Kidney tubule cell (primary cell): ENCODE measurements around the gene UVSSA.
"Not testable (repeated sequence)": the region's sequence is repeated elsewhere in the genome, so short reads cannot be mapped to it uniquely, and the experiment has no call there.

Source experiments
- DNase-seq: peaks from one replicate; pipeline ENCODE4 v3.0.0-alpha.2; 2018; ENCODE audit warnings: low spot score

The UVSSA gene

GRCh38 chr4:1330761-1331590 lies 16.0 kb upstream of the UVSSA start:
- DNase-seq = no peak

GRCh38 chr4:1331591-1332353 lies 15.2 kb upstream of the UVSSA start:
- no peak for DNase-seq

- no peak for DNase-seq
These were observed 14.3 kb upstream of the UVSSA start for GRCh38 chr4:1332686-1333085.

GRCh38 chr4:1333256-1333655 lies 13.8 kb upstream of the UVSSA start:
- no peak for DNase-seq

GRCh38 chr4:1333851-1334578 lies 13.0 kb upstream of the UVSSA start:
- not testable (repeated sequence) for DNase-seq

- DNase-seq = no peak
These were observed 12.5 kb upstream of the UVSSA start for GRCh38 chr4:1334579-1334895.

- DNase-seq = not testable (repeated sequence)
These were observed 11.7 kb upstream of the UVSSA start for GRCh38 chr4:1335193-1335883.

- no peak for DNase-seq
These were observed 10.9 kb upstream of the UVSSA start for GRCh38 chr4:1336088-1336491.

GRCh38 chr4:1337376-1337831 lies 9.6 kb upstream of the UVSSA start:
- DNase-seq = peak; percentile 92

GRCh38 chr4:1337951-1338751 lies 8.9 kb upstream of the UVSSA start:
- no peak for DNase-seq

- DNase-seq = no peak
These were observed 8.1 kb upstream of the UVSSA start for GRCh38 chr4:1338752-1339414.

GRCh38 chr4:1339489-1339888 lies 7.5 kb upstream of the UVSSA start:
- DNase-seq = no peak

- DNase-seq = no peak
These were observed 6.7 kb upstream of the UVSSA start for GRCh38 chr4:1340181-1340747.

- no peak for DNase-seq
These were observed 6.1 kb upstream of the UVSSA start for GRCh38 chr4:1340861-1341260.

GRCh38 chr4:1342003-1342402 lies 5.0 kb upstream of the UVSSA start:
- DNase-seq = peak; percentile 13

GRCh38 chr4:1344696-1345095 lies 2.3 kb upstream of the UVSSA start:
- peak; percentile 13 for DNase-seq

- peak; percentile 33 for DNase-seq
These were observed 866 bp upstream of the UVSSA start for GRCh38 chr4:1345903-1346780.

GRCh38 chr4:1347410-1347864 lies 429 bp downstream of the UVSSA start:
- DNase-seq = peak; percentile 77

GRCh38 chr4:1348014-1348513 lies 1.1 kb downstream of the UVSSA start:
- no peak for DNase-seq
